Measurements from ENCODE around the gene ANKLE1. TPM values are rescaled to one million over a fixed set of nuclear protein-coding genes. Genes with fewer than 3 reads are reported as not detected.

The ANKLE1 gene
- polyA plus RNA-seq, 1 experiment = 0.33 TPM

DNA sequence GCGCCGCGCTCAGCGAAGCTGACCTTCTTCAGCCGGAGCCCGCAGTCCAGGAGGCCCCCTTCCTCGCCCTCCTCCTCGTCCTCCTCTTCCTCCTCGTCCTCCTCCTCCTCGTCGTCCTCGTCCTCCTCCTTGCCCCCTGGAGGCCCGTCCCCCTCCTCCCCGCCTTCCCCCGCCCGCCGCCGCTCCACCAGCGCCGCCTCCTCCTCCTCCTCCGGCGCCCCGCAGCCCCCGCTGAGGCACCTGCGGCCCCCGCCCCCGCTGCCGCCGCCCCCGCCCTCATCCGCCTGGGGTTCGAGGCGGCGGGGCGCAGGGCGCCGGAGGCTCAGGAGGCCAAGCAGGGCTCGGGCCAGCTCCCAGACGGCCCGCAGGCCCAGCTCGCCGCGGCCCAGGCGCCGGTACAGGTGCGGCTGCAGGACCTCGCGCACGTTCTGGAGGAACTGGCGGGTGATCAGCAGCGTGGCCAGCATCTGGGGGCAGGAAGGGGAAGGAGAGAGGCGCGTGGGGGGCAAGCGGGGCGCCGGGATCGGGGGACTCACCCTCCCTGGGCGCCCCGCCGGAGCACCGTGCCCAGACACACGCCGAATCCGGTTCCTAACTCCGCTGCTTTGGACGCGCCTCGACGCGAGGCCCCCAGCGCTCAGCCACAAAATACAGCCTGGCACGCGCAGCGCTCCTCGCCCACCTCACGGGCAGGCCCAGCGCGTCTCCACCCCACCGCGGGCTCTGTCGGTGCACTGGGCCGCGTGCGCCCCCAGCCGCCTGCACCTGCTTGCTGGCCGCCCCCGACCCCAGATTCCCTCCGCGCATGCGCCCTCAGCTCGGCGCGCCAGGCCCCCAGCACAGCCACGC is 47.0 kb downstream of the ANKLE1 start:
- POLR2A ChIA-PET = no interaction called here
- peaks cover 3% of the 10 kb centered on the region for H3K27me3 ChIP-seq (ENCODE audit: control insufficient read depth, insufficient read depth, low read length)
- H3K27ac ChIP-seq (ENCODE audit: low read depth, low read length) = no peak overlapping the region
- TF ChIP-seq, protein P1, sequence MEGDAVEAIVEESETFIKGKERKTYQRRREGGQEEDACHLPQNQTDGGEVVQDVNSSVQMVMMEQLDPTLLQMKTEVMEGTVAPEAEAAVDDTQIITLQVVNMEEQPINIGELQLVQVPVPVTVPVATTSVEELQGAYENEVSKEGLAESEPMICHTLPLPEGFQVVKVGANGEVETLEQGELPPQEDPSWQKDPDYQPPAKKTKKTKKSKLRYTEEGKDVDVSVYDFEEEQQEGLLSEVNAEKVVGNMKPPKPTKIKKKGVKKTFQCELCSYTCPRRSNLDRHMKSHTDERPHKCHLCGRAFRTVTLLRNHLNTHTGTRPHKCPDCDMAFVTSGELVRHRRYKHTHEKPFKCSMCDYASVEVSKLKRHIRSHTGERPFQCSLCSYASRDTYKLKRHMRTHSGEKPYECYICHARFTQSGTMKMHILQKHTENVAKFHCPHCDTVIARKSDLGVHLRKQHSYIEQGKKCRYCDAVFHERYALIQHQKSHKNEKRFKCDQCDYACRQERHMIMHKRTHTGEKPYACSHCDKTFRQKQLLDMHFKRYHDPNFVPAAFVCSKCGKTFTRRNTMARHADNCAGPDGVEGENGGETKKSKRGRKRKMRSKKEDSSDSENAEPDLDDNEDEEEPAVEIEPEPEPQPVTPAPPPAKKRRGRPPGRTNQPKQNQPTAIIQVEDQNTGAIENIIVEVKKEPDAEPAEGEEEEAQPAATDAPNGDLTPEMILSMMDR (IDR thresholded peaks at IDR 0.05; ENCODE audit: low read depth, low read length) = no peak
- DNase-seq (ENCODE audit: low read depth, low spot score) = no peak
- H3K4me3 ChIP-seq (ENCODE audit: low read depth, low read length) = no peak overlapping the region
- H3K9me3 ChIP-seq (ENCODE audit: control insufficient read depth, insufficient read depth, low read length) = peaks cover 13% of the 10 kb centered on the region; the same call in 1 of the 2 replicates
- CTCF ChIA-PET = interaction anchor here (1.9 kb wide), 1 partner anchor 47 kb away, joined by 3 read pairs; no protein-coding TSS in a partner anchor

DNA sequence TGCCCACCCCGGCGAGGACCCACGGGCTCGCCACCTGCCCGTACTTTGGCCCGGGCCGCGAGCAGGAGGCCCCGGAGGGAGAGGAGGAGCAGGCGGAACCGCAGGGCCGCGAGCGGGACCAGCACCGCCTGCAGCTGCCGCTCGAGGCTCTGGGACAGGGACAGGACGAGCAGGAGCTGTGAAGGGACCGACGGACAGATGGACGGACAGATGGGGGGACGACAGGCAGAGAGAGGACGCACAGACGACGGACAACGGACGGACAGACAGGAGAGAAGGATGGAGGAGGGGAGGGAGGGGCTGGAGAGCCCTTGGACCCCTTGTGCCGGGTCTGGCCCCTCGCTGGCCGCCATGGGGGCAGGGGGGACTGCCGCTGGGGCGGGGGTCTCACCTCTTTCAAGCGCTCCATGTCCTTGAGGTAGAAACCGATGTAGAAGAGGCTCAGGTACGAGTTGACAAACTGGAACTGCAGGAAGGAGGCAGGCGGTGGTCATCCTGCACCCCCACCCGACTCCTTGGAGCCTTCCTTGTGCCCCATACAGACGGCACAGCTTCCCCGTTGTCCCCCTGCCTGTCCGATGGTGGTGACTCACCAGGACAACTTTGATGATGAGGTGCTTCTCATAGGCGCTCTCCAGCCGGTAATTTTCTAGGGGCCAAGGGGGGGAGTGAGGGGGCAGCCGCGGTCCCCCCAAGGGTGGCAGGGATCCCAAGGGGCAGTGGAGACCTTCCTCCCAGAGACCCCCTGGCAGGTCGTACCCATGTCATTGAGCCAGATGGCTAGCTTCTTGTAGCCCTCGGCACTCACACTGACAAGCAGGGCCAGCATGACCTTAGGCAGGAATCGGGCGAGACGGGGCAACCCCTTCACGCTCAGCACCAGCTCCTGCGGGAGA is 47.9 kb downstream of the ANKLE1 start:
- DNase-seq (ENCODE audit: low read depth, low spot score) = no peak
- Histone ChIP-seq H3K9me3 (ENCODE audit: control insufficient read depth, insufficient read depth, low read length) (peaks cover 13% of the 10 kb centered on the region; the same call in 1 of the 2 replicates), H3K4me3 (ENCODE audit: low read depth, low read length) (no peak overlapping the region), H3K27ac (ENCODE audit: low read depth, low read length) (no peak overlapping the region), H3K27me3 (ENCODE audit: control insufficient read depth, insufficient read depth, low read length) (peaks cover 3% of the 10 kb centered on the region)
- CTCF ChIA-PET = interaction anchor here (1.9 kb wide), 1 partner anchor 47 kb away, joined by 3 read pairs; no protein-coding TSS in a partner anchor
- POLR2A ChIA-PET = interaction anchor here (1.4 kb wide), 1 partner anchor 21 kb away, joined by 4 read pairs; no protein-coding TSS in a partner anchor
- TF ChIP-seq, protein P1 (IDR thresholded peaks at IDR 0.05; ENCODE audit: low read depth, low read length) = no peak

DNA sequence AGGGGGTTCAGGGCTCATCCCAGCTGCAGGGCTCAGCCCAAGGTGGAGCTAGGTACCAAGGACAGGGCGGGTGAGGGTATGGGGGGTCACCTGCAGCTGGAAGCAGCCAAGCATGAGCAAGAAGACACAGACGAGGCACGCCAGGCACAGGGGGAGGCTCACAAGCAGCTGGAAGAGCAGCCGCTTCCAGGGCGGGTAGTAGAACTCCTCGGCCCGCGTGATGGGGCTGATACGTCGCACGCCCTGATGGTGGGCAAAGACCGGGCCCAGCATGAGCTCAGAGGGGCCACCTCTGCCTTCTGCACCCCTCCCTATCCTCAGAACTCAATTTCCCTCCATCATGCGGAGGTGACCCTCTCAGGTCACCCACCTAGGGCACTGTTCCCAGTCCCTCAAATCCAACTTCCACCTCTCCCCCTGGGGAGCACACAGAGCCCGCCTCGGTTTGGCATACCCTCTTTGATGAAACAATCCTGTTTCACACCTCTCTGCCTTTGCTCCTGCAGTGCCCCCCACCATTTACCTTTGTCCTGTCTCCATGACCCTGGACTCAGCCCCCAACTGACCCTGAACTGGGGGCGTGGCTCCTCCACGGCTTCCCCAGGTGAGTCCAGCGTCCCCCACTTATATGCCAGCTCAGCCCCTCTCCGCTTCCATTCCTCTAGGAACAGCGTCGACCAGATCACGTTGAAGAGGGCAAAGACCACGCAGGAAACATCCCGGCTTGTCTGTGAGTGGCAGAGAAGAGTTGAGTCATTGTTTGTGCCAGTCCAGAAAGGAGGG is 48.8 kb downstream of the ANKLE1 start:
- Histone ChIP-seq H3K4me3 (ENCODE audit: low read depth, low read length) (no peak overlapping the region), H3K27ac (ENCODE audit: low read depth, low read length) (no peak overlapping the region), H3K27me3 (ENCODE audit: control insufficient read depth, insufficient read depth, low read length) (peaks cover 3% of the 10 kb centered on the region), H3K9me3 (ENCODE audit: control insufficient read depth, insufficient read depth, low read length) (peaks cover 13% of the 10 kb centered on the region; the same call in 1 of the 2 replicates)
- DNase-seq (ENCODE audit: low read depth, low spot score) = no peak
- TF ChIP-seq, protein P1 (IDR thresholded peaks at IDR 0.05; ENCODE audit: low read depth, low read length) = no peak
- CTCF ChIA-PET = no interaction called here
- POLR2A ChIA-PET = interaction anchor here (1.4 kb wide), 1 partner anchor 21 kb away, joined by 4 read pairs; no protein-coding TSS in a partner anchor

DNA sequence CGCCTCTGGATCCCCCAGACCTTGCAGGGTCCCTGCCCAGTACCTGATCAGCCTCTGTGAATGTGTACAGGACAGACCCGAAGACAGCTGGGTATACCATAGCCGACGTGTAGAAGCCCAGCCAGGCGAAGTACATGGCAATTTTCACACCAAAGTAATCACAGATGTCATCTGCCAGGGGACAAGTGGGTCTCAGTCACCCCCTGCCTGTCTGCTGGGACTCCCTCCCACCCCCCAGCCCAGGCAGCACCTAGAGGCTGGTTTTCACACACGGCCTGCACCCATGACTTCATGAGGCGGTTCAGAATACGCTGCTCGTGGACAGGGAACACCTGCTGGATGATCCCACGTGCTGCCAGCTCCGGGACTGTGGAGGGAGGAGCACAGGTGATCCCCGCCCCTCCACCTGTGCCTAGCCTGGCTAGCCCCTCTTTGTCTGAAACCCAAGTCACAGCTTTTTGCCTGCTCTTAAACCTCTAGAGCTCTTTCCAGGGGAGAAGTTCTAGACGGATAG is 49.4 kb downstream of the ANKLE1 start:
- Histone ChIP-seq H3K27ac (ENCODE audit: low read depth, low read length) (no peak overlapping the region), H3K9me3 (ENCODE audit: control insufficient read depth, insufficient read depth, low read length) (peaks cover 13% of the 10 kb centered on the region; the same call in 1 of the 2 replicates), H3K4me3 (ENCODE audit: low read depth, low read length) (no peak overlapping the region), H3K27me3 (ENCODE audit: control insufficient read depth, insufficient read depth, low read length) (peaks cover 3% of the 10 kb centered on the region)
- CTCF ChIA-PET = interaction anchor here (0.7 kb wide), 1 partner anchor 234 kb away, joined by 5 read pairs; no protein-coding TSS in a partner anchor
- POLR2A ChIA-PET = interaction anchor here (1.2 kb wide), 1 partner anchor 22 kb away, joined by 3 read pairs; no protein-coding TSS in a partner anchor
- no peak for DNase-seq (ENCODE audit: low read depth, low spot score)
- TF ChIP-seq, protein P1 (IDR thresholded peaks at IDR 0.05; ENCODE audit: low read depth, low read length) = no peak

Data from AG04450 (cell line).